ENCODE measurements around the gene MGMT.

GRCh38 chr10:129771576-129771975 lies 304.5 kb downstream of the MGMT start:
- TF ChIP-seq CTCF (IDR thresholded peaks at IDR 0.05; ENCODE audit: low read length) (no peak), EZH2 (optimal IDR thresholded peaks at IDR 0.05; ENCODE audit: low read depth, low read length) (no peak), EZH2phosphoT487 (IDR thresholded peaks at IDR 0.05; ENCODE audit: low read length) (no peak)
